NCI-H2171 treated with DMSO at 0.1 percent for 48 hours (cell line): ENCODE data around the gene RNU2-63P.
"Not testable (repeated sequence)": the region's sequence is repeated elsewhere in the genome, so short reads cannot be mapped to it uniquely, and the experiment has no call there.

Experiments
- DNase-seq: peaks from one replicate; lab custom pipeline; 2025; lab: John Stamatoyannopoulos, UW

Gene RNU2-63P

GRCh38 chr2:87981182-87981581 is 35.2 kb downstream of the RNU2-63P start:
- not testable (repeated sequence) for DNase-seq

- not testable (repeated sequence) for DNase-seq
Measured at GRCh38 chr2:87972385-87972784, 44.0 kb downstream of the RNU2-63P start.
